Measurements from ENCODE around the gene LRRC27. TPM values are rescaled to one million over a fixed set of nuclear protein-coding genes. Genes with fewer than 3 reads are reported as not detected.
A peak's percentile ranks its signal among the peaks of the same experiment; 100 is the strongest.
"Not testable (repeated sequence)": the region's sequence is repeated elsewhere in the genome, so short reads cannot be mapped to it uniquely, and the experiment has no call there.

Gene LRRC27
- total RNA-seq: 9.6 TPM

DNA sequence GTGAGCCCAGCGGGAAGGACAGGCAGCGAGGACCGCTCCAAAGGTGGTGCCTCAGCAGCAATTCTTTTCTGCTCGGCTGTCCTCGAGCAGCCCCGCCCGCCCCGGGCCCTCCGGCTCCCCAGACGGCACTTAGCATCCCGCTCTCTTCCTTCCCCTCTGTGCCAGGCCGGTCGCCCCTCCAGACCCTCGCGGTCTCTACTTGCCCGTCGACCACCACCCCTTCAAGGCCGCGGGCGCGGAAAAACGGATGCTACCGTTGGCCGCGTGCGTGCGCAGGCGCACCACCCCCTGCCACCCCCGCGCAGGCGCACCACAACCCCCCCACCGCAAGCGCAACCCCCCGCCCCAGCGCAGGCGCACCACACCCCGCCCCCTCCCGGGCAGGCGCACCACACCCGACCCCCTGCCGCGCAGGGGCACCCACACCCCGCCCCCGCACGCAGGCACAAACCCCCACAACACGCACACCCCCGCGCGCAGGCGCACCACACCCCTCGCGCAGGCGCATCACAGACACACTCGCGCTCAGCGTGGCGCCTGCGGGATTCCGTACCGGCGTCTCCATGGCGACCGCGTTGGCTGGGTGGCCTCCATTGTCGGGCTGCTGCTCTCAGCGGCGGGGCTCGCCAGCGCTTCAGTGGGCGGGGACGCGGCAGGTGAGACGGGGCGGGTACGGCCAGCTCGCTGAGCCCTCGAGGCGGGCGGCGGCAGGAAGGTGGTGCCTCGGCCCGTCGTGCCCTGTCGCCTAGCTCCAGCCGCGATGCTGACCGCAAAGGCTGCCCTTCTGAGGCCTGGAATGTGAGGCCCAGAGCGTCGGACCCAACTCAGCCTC, at the start of gene LRRC27:
TSS of gene LRRC27 (plus strand) at position 593 of the 832 bp plus-strand sequence. CDS start 1,332 bp downstream, outside the sequence.
- DNase-seq: peak; percentile 98

DNA sequence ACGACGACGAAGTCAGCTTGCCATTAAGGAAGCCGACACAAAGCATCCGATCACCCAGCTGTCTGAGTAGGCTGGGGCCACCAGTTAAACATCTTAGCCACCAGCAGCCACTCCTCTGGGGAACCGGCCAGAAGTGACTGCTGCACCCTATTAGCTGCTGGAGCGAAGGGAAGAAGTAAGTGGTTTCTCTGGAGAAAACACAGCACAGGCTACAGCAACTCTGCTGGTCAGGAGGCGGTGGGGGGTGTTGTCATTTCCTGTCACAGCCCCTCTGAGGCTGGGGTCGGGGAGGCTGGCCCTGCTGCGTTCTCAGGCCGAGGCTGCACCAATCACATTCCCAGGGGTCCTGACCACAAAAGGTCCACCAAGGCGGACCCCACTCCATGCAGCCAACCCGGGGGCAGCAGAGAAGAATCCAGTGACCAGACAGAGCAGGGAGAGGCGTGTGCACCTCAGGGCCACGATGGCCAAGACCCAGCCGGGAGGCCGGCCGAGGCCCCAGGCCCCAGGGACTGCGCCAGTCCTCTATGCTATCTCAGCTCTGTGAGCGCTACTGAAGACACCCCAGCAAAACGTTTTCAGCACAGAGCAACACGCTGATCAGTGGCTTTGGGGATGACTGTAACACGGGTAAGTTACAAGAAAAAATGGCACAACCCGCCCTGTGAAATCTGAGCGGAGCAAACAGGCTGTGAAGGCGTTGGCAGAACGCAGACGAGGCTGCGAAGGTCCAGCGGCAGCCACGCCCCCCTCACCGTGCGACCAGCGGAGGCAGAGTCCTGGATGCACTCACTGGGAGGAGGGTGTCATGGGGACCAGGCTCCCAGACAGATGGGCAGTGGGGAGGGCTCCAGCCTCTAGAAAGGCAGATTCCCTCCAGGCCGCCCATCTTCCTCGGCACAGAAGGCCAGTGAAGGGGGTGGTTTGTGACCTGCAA, 49.1 kb upstream of the LRRC27 start:
- no peak for DNase-seq

DNA sequence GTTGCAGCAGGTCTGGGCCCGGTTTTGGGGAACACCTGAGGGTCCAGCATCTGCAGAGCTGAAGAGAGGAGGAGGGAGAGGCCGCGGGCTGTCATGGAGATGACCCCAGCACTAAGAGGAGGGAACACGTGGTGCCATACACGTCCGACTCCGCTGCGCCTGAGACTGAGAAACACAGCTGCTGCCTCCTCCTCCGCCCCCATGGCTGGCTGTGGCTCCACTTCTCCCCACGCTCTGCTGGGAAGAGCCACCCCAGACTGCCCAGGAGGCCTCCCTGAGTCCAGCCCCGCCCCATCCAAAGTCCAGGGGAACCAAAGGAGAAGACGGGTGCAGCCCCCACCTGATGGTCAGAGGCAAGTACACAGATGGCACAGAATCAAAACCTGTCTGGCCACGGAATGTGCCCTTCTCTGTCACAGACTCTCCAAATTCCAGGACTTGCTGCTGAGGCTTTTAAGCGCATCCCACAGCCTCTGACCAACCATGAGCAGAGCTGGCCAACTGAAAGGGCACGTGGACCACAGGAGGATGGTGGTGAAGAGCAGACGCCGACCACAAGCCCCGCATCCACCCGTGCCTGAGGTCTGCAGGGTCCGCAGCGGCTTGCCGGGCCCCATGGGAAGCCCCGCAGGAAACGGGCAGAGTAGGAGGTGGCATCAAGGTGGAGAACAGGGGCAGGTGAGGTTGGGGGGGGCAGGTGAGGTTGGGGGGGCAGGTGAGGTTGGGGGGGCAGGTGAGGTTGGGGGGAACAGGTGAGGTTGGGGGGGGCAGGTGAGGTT, 48.2 kb upstream of the LRRC27 start:
- DNase-seq: no peak

DNA sequence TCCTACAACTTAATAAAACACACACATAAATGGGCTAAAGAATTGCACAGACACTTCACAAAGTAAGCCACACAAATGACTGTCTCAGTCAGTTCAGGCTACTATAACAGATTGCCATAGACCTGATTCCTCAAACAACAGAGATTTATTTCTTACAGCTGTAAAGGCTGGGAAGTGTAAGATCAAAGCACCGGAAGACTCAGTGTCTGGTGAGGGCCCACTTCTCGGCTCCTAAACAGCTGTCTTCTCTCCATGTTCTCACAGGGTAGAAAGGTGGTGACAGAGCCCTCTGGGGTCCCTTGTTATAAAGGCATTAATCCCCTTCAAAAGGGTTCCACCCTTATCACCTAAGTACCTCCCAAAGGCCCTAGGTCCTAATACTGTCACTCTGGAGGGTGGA, 42.6 kb upstream of the LRRC27 start:
- no peak for DNase-seq

GRCh38 chr10:132290631-132291030, 41.4 kb upstream of the LRRC27 start:
- DNase-seq: no peak

- DNase-seq: no peak
Observed at GRCh38 chr10:132291826-132292225, 40.2 kb upstream of the LRRC27 start.

DNA sequence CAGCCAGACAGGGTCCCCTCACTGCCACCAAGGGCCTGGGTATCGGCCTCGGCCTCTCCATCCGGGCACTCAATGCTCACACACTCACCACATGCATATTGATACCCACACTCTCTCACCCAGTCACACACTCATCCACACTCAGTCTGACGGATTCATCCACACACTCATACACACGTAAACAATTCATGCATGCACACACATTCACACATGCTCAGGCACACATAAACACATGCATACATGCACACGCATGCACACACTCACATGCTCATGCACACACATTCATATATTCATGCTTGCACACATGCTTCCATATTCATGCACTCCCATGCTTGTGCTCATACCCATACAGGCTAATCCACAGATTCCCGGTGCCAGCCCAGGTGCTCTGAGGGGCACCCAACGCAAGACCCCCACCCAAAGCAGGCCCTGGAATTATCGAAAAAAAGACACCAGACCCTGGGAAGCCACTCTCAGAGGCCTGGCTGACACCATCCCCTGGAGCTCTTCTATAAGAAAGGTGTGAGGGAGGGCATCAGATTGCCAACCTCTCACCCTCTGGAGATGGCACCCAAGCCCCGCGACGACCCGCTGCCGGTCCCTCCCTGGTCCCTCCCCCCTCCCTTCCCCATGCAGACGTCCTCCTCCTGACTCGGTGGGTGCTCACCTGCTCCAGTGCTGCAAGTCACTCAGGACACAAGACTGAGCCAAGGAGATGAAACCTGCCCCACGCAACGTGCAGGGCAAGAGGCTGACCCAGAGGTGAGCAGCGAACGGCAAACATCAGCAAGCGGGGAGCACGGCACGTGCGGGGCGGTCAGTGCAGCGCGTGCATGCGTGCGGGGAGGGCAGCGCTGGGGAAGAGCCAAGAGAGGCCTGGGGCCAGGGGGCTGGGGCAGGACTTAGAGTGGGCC, 39.4 kb upstream of the LRRC27 start:
- no peak for DNase-seq

GRCh38 chr10:132293201-132293812, 38.7 kb upstream of the LRRC27 start:
- DNase-seq: no peak

DNA sequence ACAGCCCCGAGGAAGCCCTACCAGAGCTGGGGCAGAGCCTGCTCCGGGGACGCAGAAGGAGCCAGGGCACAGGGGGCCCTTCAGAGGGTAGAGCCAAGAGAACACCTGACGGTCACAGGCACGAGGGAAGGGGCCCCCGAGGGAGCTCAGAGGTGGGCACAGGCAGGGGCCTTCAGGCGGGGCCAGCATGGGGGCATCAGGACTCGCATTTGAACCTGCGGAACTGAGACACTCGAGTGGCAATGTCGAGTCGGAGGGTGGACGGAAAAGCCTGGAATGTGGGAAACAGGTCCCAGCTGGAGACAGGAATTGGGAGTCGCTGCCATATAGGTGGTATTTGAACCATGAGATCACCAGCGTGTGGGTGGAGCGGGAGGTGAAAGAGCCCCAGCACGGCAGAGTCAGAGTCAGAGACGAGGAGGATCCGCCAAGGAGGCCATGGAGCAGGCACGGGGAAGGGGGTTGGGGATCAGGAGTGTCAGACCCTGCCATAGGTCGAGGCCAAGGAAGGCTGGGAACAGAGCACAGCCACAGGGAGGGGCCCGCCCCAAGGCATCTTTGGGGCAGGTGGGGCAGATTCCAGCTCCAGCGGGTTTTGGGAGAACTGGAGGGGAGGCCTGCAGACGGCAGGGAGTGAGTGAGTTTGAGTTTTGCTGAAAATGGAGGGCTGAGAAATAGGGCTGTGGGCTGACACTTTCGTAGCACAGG, 38.0 kb upstream of the LRRC27 start:
- DNase-seq: no peak

- DNase-seq: no peak
Observed at GRCh38 chr10:132294561-132295318, 37.3 kb upstream of the LRRC27 start.

GRCh38 chr10:132295481-132295880, 36.5 kb upstream of the LRRC27 start:
- DNase-seq: not testable (repeated sequence)

GRCh38 chr10:132296666-132297443, 35.1 kb upstream of the LRRC27 start:
- no peak for DNase-seq

DNA sequence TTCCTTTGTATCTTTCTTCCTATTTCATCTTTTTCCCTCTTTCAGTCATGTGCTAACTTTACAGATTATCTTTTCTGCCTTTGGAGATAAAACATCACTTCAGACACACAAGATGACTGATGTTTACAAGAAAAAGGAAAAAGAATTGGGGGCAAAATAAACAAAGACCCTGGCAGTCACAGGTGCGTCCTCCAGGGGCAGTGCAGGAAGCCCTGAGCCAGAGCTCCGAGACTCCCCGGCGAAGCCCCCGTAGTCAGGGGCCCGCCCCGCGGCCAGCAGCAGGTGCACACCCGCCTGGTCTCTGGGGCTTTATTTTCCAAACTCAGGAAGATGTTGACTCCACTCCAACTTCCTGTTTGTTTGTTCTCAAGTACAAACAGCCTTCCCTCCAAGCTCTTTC, 34.5 kb upstream of the LRRC27 start:
- DNase-seq: no peak

- DNase-seq: no peak
Observed at GRCh38 chr10:132298038-132298881, 33.7 kb upstream of the LRRC27 start.

- no peak for DNase-seq
Observed at GRCh38 chr10:132299371-132300336, 32.3 kb upstream of the LRRC27 start.

- no peak for DNase-seq
Observed at GRCh38 chr10:132300582-132300981, 31.4 kb upstream of the LRRC27 start.
